Vagina (tissue), 2 donors: ENCODE results near the gene TRMT5. TPM values are rescaled to one million over a fixed set of nuclear protein-coding genes. Genes with fewer than 3 reads are reported as not detected.

ENCODE experiments used
- DNase-seq, 2 donors: peaks; one replicate each; pipeline ENCODE4 v3.0.0-alpha.2; 2017; ENCODE audit errors: extremely low spot score in 2 of 2
- H3K27ac ChIP-seq: fragments of 200-600 bp; sonication (generic); one replicate; pipeline ENCODE4 v1.5.1; 2019
- H3K27me3 ChIP-seq: fragments of 200-600 bp; sonication (generic); one replicate; pipeline ENCODE4 v1.5.1; 2019
- H3K36me3 ChIP-seq, 2 donors: fragments of 200-600 bp; sonication (generic); one replicate each; pipeline ENCODE4 v1.5.1; 2017 to 2019
- H3K4me1 ChIP-seq: fragments of 200-600 bp; sonication (generic); one replicate; pipeline ENCODE4 v1.5.1; 2019
- H3K4me3 ChIP-seq, 2 donors: fragments of 200-600 bp; sonication (generic); 1 replicate in 1 of 2; 2 replicates in 1 of 2; pipeline ENCODE4 v1.5.1; 2016 to 2019
- H3K9me3 ChIP-seq: fragments of 200-600 bp; sonication (generic); one replicate; pipeline ENCODE4 v1.5.1; 2019
- CTCF ChIP-seq, 3 experiments: fragments of 450-650 bp in 2 of 3; fragments of 200-600 bp in 1 of 3; sonication (generic) in 1 of 3; IDR thresholded peaks; one replicate each; pipeline ENCODE4 v1.5.1; 2017 to 2019; ENCODE audit warnings: antibody characterized with exemption in 3 of 3, mild to moderate bottlenecking in 2 of 3, moderate library complexity in 2 of 3
- POLR2A ChIP-seq, 2 donors: fragments of 450-650 bp; IDR thresholded peaks; one replicate each; pipeline ENCODE4 v1.6.1; 2017; ENCODE audit warnings: antibody characterized with exemption in 2 of 2, mild to moderate bottlenecking in 2 of 2, moderate library complexity in 2 of 2
- POLR2AphosphoS5 ChIP-seq, 2 donors: sonication (generic); formaldehyde crosslinking; IDR thresholded peaks; one replicate each; pipeline ENCODE4 v1.9.0; 2017; ENCODE audit warnings: antibody characterized with exemption in 2 of 2, mild to moderate bottlenecking in 2 of 2, low read depth in 1 of 2; ENCODE audit not compliant: insufficient read depth in 1 of 2
- intact Hi-C: fragments of 100-400 bp; cut with DNase I; formaldehyde crosslinking; loops from one replicate; pipeline ENCODE4 v1.15.1; 2023
- total RNA-seq: library from RNA; depleted of rRNA; stranded (reverse); fragments of >200 nt; gene quantifications from one replicate; pipeline ENCODE4 v1.2.3, GENCODE V29; 2016

Gene TRMT5
- total RNA-seq = 2.9 TPM

GRCh38 chr14:60980811-60981632 is at the start of gene TRMT5, which contains the start of gene SLC38A6:
TRMT5 (minus strand) TSS chr14:60981079; CDS start chr14:60980973, 106 bp downstream.
SLC38A6 (plus strand) TSS chr14:60981245; CDS start chr14:60981278, 33 bp downstream.
- H3K4me3 ChIP-seq = peak within 1 kb of the TSS; percentile 64 to 77
- no peaks in the 10 kb centered on the region for H3K9me3 ChIP-seq
- no peak for TF ChIP-seq CTCF (IDR thresholded peaks at IDR 0.05)
- TF ChIP-seq POLR2AphosphoS5 (IDR thresholded peaks at IDR 0.05; ENCODE audit: insufficient read depth in 1 of 2, low read depth in 1 of 2) = peak; percentile 92 to 96
- TF ChIP-seq POLR2A (IDR thresholded peaks at IDR 0.05) = peak in 1 of 2 donors; percentile 12
- H3K27me3 ChIP-seq = no peaks in the 10 kb centered on the region
- no peaks in the 10 kb centered on the region for H3K36me3 ChIP-seq
- intact Hi-C loops = no loop called here
- peak in 1 of 2 donors; percentile 97 for DNase-seq
- H3K4me1 ChIP-seq = peaks cover 35% of the 10 kb centered on the region
- H3K27ac ChIP-seq = peak within 1 kb of the TSS; percentile 77

GRCh38 chr14:61026526-61026925 is 45.6 kb upstream of the TRMT5 start:
- H3K27me3 ChIP-seq = no peaks in the 10 kb centered on the region
- H3K4me3 ChIP-seq = no peak overlapping the region
- no peaks in the 10 kb centered on the region for H3K9me3 ChIP-seq
- no peak for DNase-seq
- H3K4me1 ChIP-seq = no peaks in the 10 kb centered on the region
- intact Hi-C loops = loop anchor here (10.0 kb wide), 2 partner anchors 228 to 402 kb away; no protein-coding TSS in a partner anchor
- no peak overlapping the region for H3K27ac ChIP-seq
- TF ChIP-seq POLR2A (IDR thresholded peaks at IDR 0.05) (no peak), CTCF (IDR thresholded peaks at IDR 0.05) (no peak)
- no peaks in the 10 kb centered on the region for H3K36me3 ChIP-seq

GRCh38 chr14:61025251-61026223 is 44.7 kb upstream of the TRMT5 start:
- no peaks in the 10 kb centered on the region for H3K36me3 ChIP-seq
- intact Hi-C loops = loop anchor here (10.0 kb wide), 2 partner anchors 229 to 401 kb away; no protein-coding TSS in a partner anchor
- no peak overlapping the region for H3K4me3 ChIP-seq
- DNase-seq = no peak
- no peaks in the 10 kb centered on the region for H3K27me3 ChIP-seq
- TF ChIP-seq POLR2A (IDR thresholded peaks at IDR 0.05) = no peak
- TF ChIP-seq CTCF (IDR thresholded peaks at IDR 0.05) = peak; percentile 53 to 74 (median 66)
- H3K27ac ChIP-seq = no peak overlapping the region
- H3K9me3 ChIP-seq = no peaks in the 10 kb centered on the region
- no peaks in the 10 kb centered on the region for H3K4me1 ChIP-seq

- intact Hi-C loops = no loop called here
- no peak for DNase-seq
- H3K4me3 ChIP-seq = no peak overlapping the region
- no peaks in the 10 kb centered on the region for H3K4me1 ChIP-seq
- no peaks in the 10 kb centered on the region for H3K27me3 ChIP-seq
- TF ChIP-seq POLR2AphosphoS5 (IDR thresholded peaks at IDR 0.05; ENCODE audit: insufficient read depth in 1 of 2, low read depth in 1 of 2) = no peak
- TF ChIP-seq CTCF (IDR thresholded peaks at IDR 0.05) = no peak
- TF ChIP-seq POLR2A (IDR thresholded peaks at IDR 0.05) = no peak
- no peaks in the 10 kb centered on the region for H3K36me3 ChIP-seq
- H3K27ac ChIP-seq = no peak overlapping the region
- no peaks in the 10 kb centered on the region for H3K9me3 ChIP-seq
Observed at GRCh38 chr14:61019537-61019936, 38.7 kb upstream of the TRMT5 start.
